Measurements from ENCODE around the gene NOTCH1. TPM values are rescaled to one million over a fixed set of nuclear protein-coding genes. Genes with fewer than 3 reads are reported as not detected.

NOTCH1 gene
- total RNA-seq, 4 donors from 2014 or later, result 31.1 to 72.1 (median 44.0) TPM

DNA sequence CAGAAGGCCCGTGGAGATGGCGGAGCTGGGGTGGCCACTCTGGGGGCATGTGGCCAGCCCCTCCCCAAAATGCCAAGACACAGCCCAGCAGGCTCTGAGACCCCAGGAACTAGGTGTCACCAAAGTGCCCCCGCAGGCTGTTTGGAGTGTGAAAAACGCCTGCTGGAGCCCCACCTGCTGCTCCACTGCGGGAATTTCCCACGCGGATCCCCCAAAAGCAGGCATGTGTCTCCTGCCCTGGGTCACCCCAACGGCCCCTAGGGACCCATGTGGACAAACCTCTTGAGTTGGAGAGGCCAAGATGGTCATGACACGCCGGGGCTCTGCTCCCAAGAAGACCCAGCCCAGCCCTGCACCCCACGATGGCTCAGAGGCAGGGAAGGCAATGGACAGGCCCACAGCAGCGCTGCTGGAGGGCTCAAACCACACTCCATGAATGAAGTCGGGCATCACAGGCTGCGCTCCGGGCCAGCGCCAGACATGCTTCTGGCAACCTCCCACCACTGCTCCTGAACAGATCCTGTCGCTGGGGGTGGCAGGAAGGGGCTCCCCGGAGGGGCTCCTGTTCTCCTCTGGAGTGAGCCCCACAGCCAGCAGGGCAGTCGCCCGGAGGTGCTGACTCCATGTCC lies 15.3 kb downstream of the NOTCH1 start:
- no peak overlapping the region for H3K4me3 ChIP-seq
- H3K4me1 ChIP-seq, result peaks cover 0 to 98% (median 69%) of the 10 kb centered on the region in 3 donors
- ATAC-seq, result no peak
- H3K27ac ChIP-seq, result peak overlapping the region in 3 of 4 donors; percentile 47 to 80 (median 76)
- no peaks in the 10 kb centered on the region for H3K9me3 ChIP-seq
- TF ChIP-seq EP300 (IDR thresholded peaks at IDR 0.05) (no peak), POLR2A (IDR thresholded peaks at IDR 0.05) (no peak), POLR2AphosphoS5 (IDR thresholded peaks at IDR 0.05) (no peak)
- TF ChIP-seq, protein P1, sequence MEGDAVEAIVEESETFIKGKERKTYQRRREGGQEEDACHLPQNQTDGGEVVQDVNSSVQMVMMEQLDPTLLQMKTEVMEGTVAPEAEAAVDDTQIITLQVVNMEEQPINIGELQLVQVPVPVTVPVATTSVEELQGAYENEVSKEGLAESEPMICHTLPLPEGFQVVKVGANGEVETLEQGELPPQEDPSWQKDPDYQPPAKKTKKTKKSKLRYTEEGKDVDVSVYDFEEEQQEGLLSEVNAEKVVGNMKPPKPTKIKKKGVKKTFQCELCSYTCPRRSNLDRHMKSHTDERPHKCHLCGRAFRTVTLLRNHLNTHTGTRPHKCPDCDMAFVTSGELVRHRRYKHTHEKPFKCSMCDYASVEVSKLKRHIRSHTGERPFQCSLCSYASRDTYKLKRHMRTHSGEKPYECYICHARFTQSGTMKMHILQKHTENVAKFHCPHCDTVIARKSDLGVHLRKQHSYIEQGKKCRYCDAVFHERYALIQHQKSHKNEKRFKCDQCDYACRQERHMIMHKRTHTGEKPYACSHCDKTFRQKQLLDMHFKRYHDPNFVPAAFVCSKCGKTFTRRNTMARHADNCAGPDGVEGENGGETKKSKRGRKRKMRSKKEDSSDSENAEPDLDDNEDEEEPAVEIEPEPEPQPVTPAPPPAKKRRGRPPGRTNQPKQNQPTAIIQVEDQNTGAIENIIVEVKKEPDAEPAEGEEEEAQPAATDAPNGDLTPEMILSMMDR (IDR thresholded peaks at IDR 0.05), result no peak
- H3K27me3 ChIP-seq, result no peaks in the 10 kb centered on the region
- WGBS, 2 donors (ENCODE audit: low coverage in 1 of 2), result 40% methylated on average over 1 of the region's 20 CpGs; no CpG with 5 or more reads in 1 of the 2 donors
- peaks cover 0 to 14% of the 10 kb centered on the region in 2 donors for H3K36me3 ChIP-seq

DNA sequence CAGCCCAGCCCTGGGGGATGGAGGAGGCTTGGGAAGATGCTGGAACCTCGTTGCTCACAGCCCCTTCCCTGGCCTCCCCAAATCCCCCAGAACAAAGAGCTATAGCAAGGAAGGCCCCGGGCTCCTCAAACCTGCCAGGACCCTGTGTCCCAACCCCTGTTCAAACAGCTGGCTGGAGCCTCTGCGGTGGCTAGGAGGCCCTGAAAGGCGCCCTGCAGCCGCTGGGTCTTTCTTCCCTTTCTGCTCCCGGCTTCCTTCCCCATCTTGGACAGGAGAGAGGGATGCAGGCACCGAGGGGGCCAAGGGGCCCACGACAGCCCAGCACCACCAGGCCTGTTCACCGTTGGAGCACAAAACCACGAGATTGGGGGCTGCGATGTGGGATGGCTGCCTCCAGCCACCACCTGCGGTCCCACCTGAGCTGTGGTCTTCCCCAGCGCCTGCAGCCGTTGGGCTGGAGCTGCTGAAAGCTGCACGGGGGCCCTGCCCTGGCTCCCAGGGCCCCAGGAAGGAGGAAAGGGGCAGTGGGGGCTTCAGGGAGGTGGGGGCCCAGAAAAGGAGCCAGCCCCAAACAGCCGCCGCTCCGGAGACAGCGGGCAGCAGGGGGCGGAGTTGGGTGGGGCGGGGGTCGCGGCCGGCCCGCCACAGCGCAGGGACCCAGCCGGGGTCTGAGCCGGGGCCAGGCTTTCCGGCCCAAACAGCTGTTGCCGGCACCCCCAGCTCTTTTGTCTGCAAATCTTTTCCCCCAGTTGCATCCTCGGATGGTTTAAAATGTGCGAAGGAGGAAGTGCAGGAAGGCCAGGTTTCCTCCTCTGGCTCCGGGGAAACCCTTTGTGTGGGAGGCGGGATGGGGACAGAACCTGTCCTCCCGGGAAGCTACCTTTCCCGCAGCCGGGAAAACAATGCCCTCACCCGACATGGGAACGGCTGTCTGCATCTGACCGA lies 16.1 kb downstream of the NOTCH1 start:
- Histone ChIP-seq H3K27me3 (no peaks in the 10 kb centered on the region), H3K36me3 (peaks cover 0 to 14% of the 10 kb centered on the region in 2 donors), H3K4me1 (peaks cover 0 to 100% (median 69%) of the 10 kb centered on the region in 3 donors), H3K27ac (peak overlapping the region in 3 of 4 donors; percentile 47 to 80 (median 76)), H3K9me3 (no peaks in the 10 kb centered on the region), H3K4me3 (no peak overlapping the region)
- TF ChIP-seq POLR2AphosphoS5 (IDR thresholded peaks at IDR 0.05) (no peak), EP300 (IDR thresholded peaks at IDR 0.05) (no peak), POLR2A (IDR thresholded peaks at IDR 0.05) (no peak)
- TF ChIP-seq, protein P1 (IDR thresholded peaks at IDR 0.05), result no peak
- WGBS, 2 donors (ENCODE audit: low coverage in 1 of 2), result 20 to 38% methylated on average over 3 to 4 of the region's 40 CpGs
- no peak for ATAC-seq

DNA sequence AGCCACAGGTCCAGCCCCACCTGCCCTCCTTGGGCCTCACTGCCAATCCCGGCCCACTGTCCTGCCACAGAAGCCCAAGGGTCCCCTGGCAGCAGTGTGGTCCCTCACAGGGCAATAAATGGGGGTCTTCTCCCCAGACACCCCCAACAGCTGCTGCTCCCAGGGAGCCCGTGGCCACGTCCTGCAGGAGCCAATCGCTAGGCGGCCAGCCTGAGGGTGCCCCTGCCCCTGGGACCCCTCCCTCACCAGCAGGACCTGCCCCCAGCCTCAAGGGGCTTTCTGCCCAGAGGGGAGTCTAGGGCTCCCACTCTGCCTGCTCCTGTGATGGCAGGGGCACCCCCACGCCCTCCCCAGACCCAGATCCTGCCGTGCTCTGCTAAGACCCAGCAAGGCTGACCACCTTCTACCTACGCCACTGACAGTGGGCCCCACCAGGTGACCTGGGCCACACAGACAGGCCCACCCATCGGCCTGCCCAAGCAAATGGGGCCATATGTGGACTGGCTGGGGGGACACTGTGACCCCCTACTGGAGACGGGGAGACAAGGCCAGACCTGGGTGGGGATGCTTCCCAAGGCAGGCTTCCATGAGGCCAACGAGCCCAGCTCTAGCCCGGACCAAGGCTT lies 17.0 kb downstream of the NOTCH1 start:
- no peak for TF ChIP-seq EP300 (IDR thresholded peaks at IDR 0.05)
- TF ChIP-seq, protein P1 (IDR thresholded peaks at IDR 0.05), result no peak
- TF ChIP-seq POLR2A (IDR thresholded peaks at IDR 0.05), result no peak
- TF ChIP-seq POLR2AphosphoS5 (IDR thresholded peaks at IDR 0.05), result no peak
- Histone ChIP-seq H3K36me3 (peaks cover 0 to 7% of the 10 kb centered on the region in 2 donors), H3K27me3 (no peaks in the 10 kb centered on the region), H3K4me3 (no peak overlapping the region), H3K27ac (peak overlapping the region in 3 of 4 donors; percentile 76 to 80 (median 77)), H3K9me3 (no peaks in the 10 kb centered on the region), H3K4me1 (peaks cover 0 to 98% (median 69%) of the 10 kb centered on the region in 3 donors)
- ATAC-seq, result no peak
- WGBS, 2 donors (ENCODE audit: low coverage in 1 of 2), result no CpG with 5 or more reads among the region's 12 CpGs

DNA sequence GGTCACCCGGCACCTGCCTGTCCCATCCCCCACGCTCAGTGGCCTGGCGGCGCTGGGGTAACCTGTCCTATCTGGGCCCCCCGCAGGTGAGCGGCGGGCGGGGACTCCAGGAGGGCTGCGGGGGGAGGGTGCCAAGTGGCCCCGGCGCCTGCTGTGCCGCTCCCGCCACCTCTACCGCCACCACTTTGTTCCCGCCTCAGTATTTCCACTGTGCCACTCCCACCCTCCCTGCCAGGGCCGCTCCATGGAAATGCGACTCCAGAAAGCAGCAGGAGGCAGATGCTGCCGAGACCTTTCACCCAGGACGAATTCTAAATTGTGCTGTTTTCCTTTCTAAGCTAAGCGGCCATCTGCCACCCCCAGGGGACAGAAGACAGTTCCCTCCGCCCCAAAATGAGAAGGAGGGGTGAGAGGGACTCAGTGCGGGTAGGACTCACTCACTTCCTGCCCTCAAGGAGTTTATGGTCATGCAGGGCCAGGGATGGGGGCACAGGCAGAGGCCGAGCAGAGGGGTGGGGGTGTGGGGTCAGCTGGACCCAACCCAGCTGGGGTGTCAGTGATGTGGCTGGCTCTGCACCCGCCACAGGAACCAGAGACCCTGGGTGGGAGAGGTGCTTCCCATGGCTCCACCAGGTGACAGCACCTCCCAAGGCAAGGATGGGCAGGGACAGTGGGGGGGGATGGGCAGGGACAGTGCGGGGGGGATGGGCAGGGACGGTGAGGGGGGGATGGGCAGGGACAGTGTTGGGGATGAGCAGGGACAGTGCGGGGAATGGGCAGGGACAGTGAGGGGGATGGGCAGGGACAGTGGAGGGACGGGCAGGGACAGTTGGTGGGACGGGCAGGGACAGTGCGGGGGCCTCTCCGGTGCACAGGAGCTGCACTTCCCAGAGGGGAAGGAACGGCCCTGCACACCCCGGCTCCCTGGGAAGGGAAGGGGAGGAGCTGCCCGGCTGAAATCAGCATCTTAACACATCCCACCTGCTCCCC lies 17.8 kb downstream of the NOTCH1 start:
- Histone ChIP-seq H3K4me1 (peaks cover 0 to 98% (median 69%) of the 10 kb centered on the region in 3 donors), H3K36me3 (peaks cover 0 to 8% of the 10 kb centered on the region in 2 donors), H3K9me3 (no peaks in the 10 kb centered on the region), H3K27ac (peak overlapping the region in 3 of 4 donors; percentile 76 to 80 (median 77)), H3K27me3 (no peaks in the 10 kb centered on the region), H3K4me3 (no peak overlapping the region)
- WGBS, 2 donors (ENCODE audit: low coverage in 1 of 2), result 39 to 43% methylated on average over 8 to 13 of the region's 34 CpGs
- no peak for TF ChIP-seq EP300 (IDR thresholded peaks at IDR 0.05)
- TF ChIP-seq, protein P1 (IDR thresholded peaks at IDR 0.05), result no peak
- no peak for TF ChIP-seq POLR2A (IDR thresholded peaks at IDR 0.05)
- TF ChIP-seq POLR2AphosphoS5 (IDR thresholded peaks at IDR 0.05), result no peak
- no peak for ATAC-seq

Data from gastroesophageal sphincter (tissue), 4 donors.